Colon (tissue), 2 donors: Measurements from ENCODE around the gene IL13RA2.
A peak's percentile ranks its signal among the peaks of the same experiment; 100 is the strongest.

Experiments
- FAIRE-seq: peaks from 2 replicates; lab custom pipeline; 2012; peaks lifted over from hg19 to GRCh38; lab: Jason Lieb, UNC
- donor health status: control.
- donor health status: control.

The IL13RA2 gene

GRCh38 chrX:114985967-114986592 is 31.3 kb downstream of the IL13RA2 start:
- FAIRE-seq, result no peak

DNA sequence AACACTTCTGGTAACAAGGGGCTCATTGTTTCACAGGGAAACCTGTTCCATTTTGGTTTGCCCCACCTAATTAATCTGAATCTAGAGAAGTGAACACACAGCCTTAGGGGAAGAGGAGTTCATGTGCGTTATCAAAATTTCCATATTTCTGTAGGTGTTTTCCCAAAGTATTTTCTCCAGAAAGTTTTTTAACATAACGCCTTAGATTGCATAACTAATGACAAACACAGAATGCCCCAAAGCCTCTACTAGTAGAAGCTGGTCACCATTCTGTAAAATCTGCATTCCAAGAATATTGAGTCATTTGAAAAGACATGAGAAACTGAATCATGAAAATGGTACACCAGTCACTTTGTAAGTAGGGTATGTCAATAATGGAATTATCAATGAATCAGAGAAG is 41.1 kb downstream of the IL13RA2 start:
- FAIRE-seq, result no peak

DNA sequence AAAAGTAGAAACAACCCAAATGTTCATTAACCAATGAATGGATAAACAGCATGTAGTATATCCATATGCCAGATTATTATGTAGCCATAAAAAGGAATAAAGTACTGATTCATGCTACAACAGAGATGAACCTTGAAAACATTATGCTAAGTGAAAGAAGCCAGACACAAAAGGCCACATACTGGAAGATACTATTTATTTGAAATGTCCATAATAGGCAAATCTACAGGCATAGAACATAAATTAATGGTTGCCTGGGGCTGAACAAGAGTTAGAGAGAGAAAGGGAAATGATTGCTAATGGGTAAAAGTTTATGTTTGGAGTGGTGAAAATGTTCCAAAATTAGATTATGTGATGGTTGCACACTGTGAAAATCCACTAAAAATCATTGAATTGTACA is 44.4 kb downstream of the IL13RA2 start:
- peak; percentile 70 for FAIRE-seq

GRCh38 chrX:114970806-114971205 is 46.6 kb downstream of the IL13RA2 start:
- FAIRE-seq, result no peak

- no peak for FAIRE-seq
Measured at GRCh38 chrX:114964374-114964773, 53.0 kb downstream of the IL13RA2 start.

GRCh38 chrX:114962209-114962608 is 55.2 kb downstream of the IL13RA2 start:
- FAIRE-seq, result no peak

GRCh38 chrX:114959729-114960128 is 57.7 kb downstream of the IL13RA2 start:
- peak; percentile 94 for FAIRE-seq
